DOHH2 (cell line): ENCODE results near the gene AATF.

Source experiments
- H3F3A ChIP-seq: fragments of 200-600 bp; sonication (generic), shearing (Covaris generic); 2 replicates; pipeline ENCODE4 v1.6.0; 2016; ENCODE audit warnings: antibody characterized with exemption, mild to moderate bottlenecking; ENCODE audit not compliant: control insufficient read depth, insufficient read depth
- H3K27ac ChIP-seq: fragments of 200-600 bp; sonication (generic); 2 replicates; pipeline ENCODE4 v1.5.1; 2014; ENCODE audit warnings: low read depth, mild to moderate bottlenecking, low read length, moderate library complexity
- H3K27me3 ChIP-seq: fragments of 200-600 bp; sonication (generic); 2 replicates; pipeline ENCODE4 v1.6.1; 2014; ENCODE audit warnings: mild to moderate bottlenecking, low read length, mixed read lengths; ENCODE audit not compliant: control insufficient read depth
- H3K36me3 ChIP-seq: fragments of 200-600 bp; sonication (generic); 2 replicates; pipeline ENCODE4 v1.6.1; 2014; ENCODE audit warnings: mild to moderate bottlenecking, low read length, moderate library complexity, mixed read lengths; ENCODE audit not compliant: control insufficient read depth
- H3K4me1 ChIP-seq: fragments of 200-600 bp; sonication (generic); 2 replicates; pipeline ENCODE4 v1.6.1; 2014; ENCODE audit warnings: mild to moderate bottlenecking, low read length, mixed read lengths; ENCODE audit not compliant: control insufficient read depth
- H3K4me2 ChIP-seq: fragments of 200-600 bp; sonication (generic); 2 replicates; pipeline ENCODE4 v1.6.0; 2014; ENCODE audit warnings: mild to moderate bottlenecking, low read length, moderate library complexity
- H3K4me3 ChIP-seq: fragments of 200-600 bp; sonication (generic); 2 replicates; pipeline ENCODE4 v1.5.1; 2014; ENCODE audit warnings: mild to moderate bottlenecking, low read length, mixed read lengths
- H3K79me2 ChIP-seq: fragments of 200-600 bp; sonication (generic); 2 replicates; pipeline ENCODE4 v1.6.1; 2014; ENCODE audit warnings: mild to moderate bottlenecking, low read length, mixed read lengths; ENCODE audit not compliant: control insufficient read depth
- H3K9me2 ChIP-seq: fragments of 200-600 bp; sonication (generic); replicated peaks from 2 replicates; pipeline ENCODE4 v1.6.1; 2014; ENCODE audit warnings: mild to moderate bottlenecking, low read length, mixed read lengths; ENCODE audit not compliant: control insufficient read depth
- H3K9me3 ChIP-seq: fragments of 200-600 bp; sonication (generic); 2 replicates; pipeline ENCODE4 v1.6.1; 2014; ENCODE audit warnings: antibody characterized with exemption, low read length, mixed read lengths; ENCODE audit not compliant: control insufficient read depth, insufficient read depth
- H4K20me1 ChIP-seq: fragments of 200-600 bp; sonication (generic); 2 replicates; pipeline ENCODE4 v1.6.0; 2014; ENCODE audit warnings: low read depth, mild to moderate bottlenecking, antibody characterized with exemption, low read length, moderate library complexity; ENCODE audit not compliant: control insufficient read depth, insufficient read depth
- EZH2phosphoT487 ChIP-seq: fragments of 200-600 bp; sonication (generic); IDR thresholded peaks from 2 replicates; pipeline ENCODE4 v1.6.1; 2017; ENCODE audit warnings: borderline replicate concordance, mild to moderate bottlenecking, antibody characterized with exemption, low read length, moderate library complexity, mixed read lengths
- TF ChIP-seq, protein P1 (sequence below): fragments of 200-600 bp; sonication (generic); IDR thresholded peaks from one replicate; pipeline ENCODE4 v1.5.1; 2014; ENCODE audit warnings: antibody characterized with exemption, mild to moderate bottlenecking, low read depth, low read length; ENCODE audit not compliant: poor library complexity, severe bottlenecking

AATF gene

GRCh38 chr17:36901506-36901905 is 47.2 kb upstream of the AATF start:
- Histone ChIP-seq H3K9me2 (no peaks in the 10 kb centered on the region), H3K4me2 (no peak overlapping the region), H3K27ac (no peak overlapping the region), H3K4me3 (no peak overlapping the region), H3K9me3 (no peaks in the 10 kb centered on the region), H3K27me3 (peaks cover 6% of the 10 kb centered on the region; the same call in 1 of the 2 replicates), H4K20me1 (no peaks in the 10 kb centered on the region), H3K36me3 (no peaks in the 10 kb centered on the region), H3K4me1 (no peaks in the 10 kb centered on the region), H3F3A (no peaks in the 10 kb centered on the region), H3K79me2 (no peaks in the 10 kb centered on the region)
- no peak for TF ChIP-seq EZH2phosphoT487
- TF ChIP-seq, protein P1, sequence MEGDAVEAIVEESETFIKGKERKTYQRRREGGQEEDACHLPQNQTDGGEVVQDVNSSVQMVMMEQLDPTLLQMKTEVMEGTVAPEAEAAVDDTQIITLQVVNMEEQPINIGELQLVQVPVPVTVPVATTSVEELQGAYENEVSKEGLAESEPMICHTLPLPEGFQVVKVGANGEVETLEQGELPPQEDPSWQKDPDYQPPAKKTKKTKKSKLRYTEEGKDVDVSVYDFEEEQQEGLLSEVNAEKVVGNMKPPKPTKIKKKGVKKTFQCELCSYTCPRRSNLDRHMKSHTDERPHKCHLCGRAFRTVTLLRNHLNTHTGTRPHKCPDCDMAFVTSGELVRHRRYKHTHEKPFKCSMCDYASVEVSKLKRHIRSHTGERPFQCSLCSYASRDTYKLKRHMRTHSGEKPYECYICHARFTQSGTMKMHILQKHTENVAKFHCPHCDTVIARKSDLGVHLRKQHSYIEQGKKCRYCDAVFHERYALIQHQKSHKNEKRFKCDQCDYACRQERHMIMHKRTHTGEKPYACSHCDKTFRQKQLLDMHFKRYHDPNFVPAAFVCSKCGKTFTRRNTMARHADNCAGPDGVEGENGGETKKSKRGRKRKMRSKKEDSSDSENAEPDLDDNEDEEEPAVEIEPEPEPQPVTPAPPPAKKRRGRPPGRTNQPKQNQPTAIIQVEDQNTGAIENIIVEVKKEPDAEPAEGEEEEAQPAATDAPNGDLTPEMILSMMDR: no peak

DNA sequence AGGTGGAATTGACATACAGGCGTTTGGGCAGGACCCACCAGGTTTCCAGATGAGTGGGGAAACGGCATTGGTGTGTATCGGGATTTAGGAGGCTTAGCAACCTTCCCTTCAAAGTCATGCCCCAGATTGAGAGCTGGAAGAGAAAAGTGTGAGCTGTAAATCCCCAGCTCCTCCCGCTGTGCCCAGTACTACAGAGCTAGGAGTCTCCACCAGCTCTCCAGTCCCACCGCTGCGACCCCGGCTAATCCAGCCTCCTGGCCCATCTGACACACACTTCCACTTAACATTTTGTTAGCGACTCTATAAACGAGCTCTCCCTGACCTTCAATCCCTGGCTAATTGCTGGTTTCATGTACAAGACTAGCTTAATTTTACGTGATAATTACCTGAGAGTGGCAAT is 41.3 kb upstream of the AATF start:
- TF ChIP-seq EZH2phosphoT487: no peak
- TF ChIP-seq, protein P1: no peak
- H3K27ac ChIP-seq: no peak overlapping the region
- no peaks in the 10 kb centered on the region for H3K79me2 ChIP-seq
- H3K4me3 ChIP-seq: no peak overlapping the region
- H3K9me2 ChIP-seq: no peaks in the 10 kb centered on the region
- H3K4me2 ChIP-seq: no peak overlapping the region
- no peaks in the 10 kb centered on the region for H3K36me3 ChIP-seq
- peaks cover 9% of the 10 kb centered on the region for H3K27me3 ChIP-seq
- no peaks in the 10 kb centered on the region for H4K20me1 ChIP-seq
- H3K4me1 ChIP-seq: no peaks in the 10 kb centered on the region
- no peaks in the 10 kb centered on the region for H3F3A ChIP-seq
- H3K9me3 ChIP-seq: no peaks in the 10 kb centered on the region

GRCh38 chr17:36910513-36910912 is 38.2 kb upstream of the AATF start:
- H3K79me2 ChIP-seq: no peaks in the 10 kb centered on the region
- no peaks in the 10 kb centered on the region for H3K9me2 ChIP-seq
- no peaks in the 10 kb centered on the region for H3K36me3 ChIP-seq
- no peak overlapping the region for H3K4me2 ChIP-seq
- no peaks in the 10 kb centered on the region for H3F3A ChIP-seq
- no peaks in the 10 kb centered on the region for H4K20me1 ChIP-seq
- no peaks in the 10 kb centered on the region for H3K4me1 ChIP-seq
- TF ChIP-seq, protein P1: no peak
- TF ChIP-seq EZH2phosphoT487: no peak
- H3K27ac ChIP-seq: no peak overlapping the region
- peaks cover 10% of the 10 kb centered on the region; the same call in 1 of the 2 replicates for H3K27me3 ChIP-seq
- no peaks in the 10 kb centered on the region for H3K9me3 ChIP-seq
- no peak overlapping the region for H3K4me3 ChIP-seq
